ENCODE measurements around the gene PCDH12. TPM values are rescaled to one million over a fixed set of nuclear protein-coding genes. Genes with fewer than 3 reads are reported as not detected.
"Not testable (repeated sequence)": the region's sequence is repeated elsewhere in the genome, so short reads cannot be mapped to it uniquely, and the experiment has no call there.

PCDH12 gene
- polyA plus RNA-seq, 1 donor from 2014 or later = 0.29 TPM

- Mint-ChIP-seq H3K27ac (no peak overlapping the region), H3K4me1 (peaks cover 0 to 4% (median 4%) of the 10 kb centered on the region in 3 donors), H3K36me3 (peaks cover 8% of the 10 kb centered on the region), H3K27me3 (no peaks in the 10 kb centered on the region), H3K4me3 (no peak overlapping the region), H3K9me3 (no peaks in the 10 kb centered on the region)
These were observed 23.7 kb downstream of the PCDH12 start for GRCh38 chr5:141934099-141934844.

- no peak overlapping the region for H3K27ac Mint-ChIP-seq
- H3K27me3 Mint-ChIP-seq = no peaks in the 10 kb centered on the region
- H3K36me3 Mint-ChIP-seq = peaks cover 8% of the 10 kb centered on the region
- peaks cover 0 to 4% (median 4%) of the 10 kb centered on the region in 3 donors for H3K4me1 Mint-ChIP-seq
- H3K4me3 Mint-ChIP-seq = no peak overlapping the region
- H3K9me3 Mint-ChIP-seq = no peaks in the 10 kb centered on the region
These were observed 24.9 kb downstream of the PCDH12 start for GRCh38 chr5:141933151-141933550.

GRCh38 chr5:141931694-141932093, 26.3 kb downstream of the PCDH12 start:
- Mint-ChIP-seq H3K9me3 (no peaks in the 10 kb centered on the region), H3K36me3 (peaks cover 9% of the 10 kb centered on the region), H3K27ac (no peak overlapping the region), H3K4me3 (peak overlapping the region in 1 of 4 donors; percentile 56), H3K4me1 (peaks cover 4 to 8% (median 7%) of the 10 kb centered on the region in 3 donors), H3K27me3 (no peaks in the 10 kb centered on the region)

GRCh38 chr5:141929398-141930058, 28.5 kb downstream of the PCDH12 start:
- Mint-ChIP-seq H3K9me3 (no peaks in the 10 kb centered on the region), H3K27me3 (no peaks in the 10 kb centered on the region), H3K4me3 (no peak overlapping the region), H3K36me3 (peaks cover 10% of the 10 kb centered on the region), H3K27ac (peak overlapping the region in 1 of 3 donors; percentile 74), H3K4me1 (peaks cover 5 to 13% (median 12%) of the 10 kb centered on the region in 3 donors)

GRCh38 chr5:141928051-141928450, 30.0 kb downstream of the PCDH12 start:
- Mint-ChIP-seq H3K36me3 (peaks cover 10% of the 10 kb centered on the region), H3K4me1 (peaks cover 14 to 20% (median 19%) of the 10 kb centered on the region in 3 donors), H3K4me3 (peak overlapping the region in 1 of 4 donors; percentile 45), H3K9me3 (no peaks in the 10 kb centered on the region), H3K27ac (no peak overlapping the region), H3K27me3 (no peaks in the 10 kb centered on the region)

GRCh38 chr5:141926434-141926833, 31.6 kb downstream of the PCDH12 start:
- H3K4me1 Mint-ChIP-seq = peaks cover 14 to 22% (median 20%) of the 10 kb centered on the region in 3 donors
- H3K9me3 Mint-ChIP-seq = no peaks in the 10 kb centered on the region
- no peaks in the 10 kb centered on the region for H3K27me3 Mint-ChIP-seq
- peaks cover 6% of the 10 kb centered on the region for H3K36me3 Mint-ChIP-seq
- H3K27ac Mint-ChIP-seq = no peak overlapping the region
- peak overlapping the region in 1 of 4 donors; percentile 62 for H3K4me3 Mint-ChIP-seq

- Mint-ChIP-seq H3K4me1 (peaks cover 19 to 22% (median 20%) of the 10 kb centered on the region in 3 donors), H3K9me3 (no peaks in the 10 kb centered on the region)
These were observed 34.3 kb downstream of the PCDH12 start, which contains the start of gene DELE1 for GRCh38 chr5:141923448-141924313. TSS of gene DELE1 (plus strand) at chr5:141923871. CDS start at chr5:141923942, 71 bp downstream.

GRCh38 chr5:141922827-141923447, 35.1 kb downstream of the PCDH12 start:
- Mint-ChIP-seq H3K4me1 (peaks cover 20 to 22% (median 21%) of the 10 kb centered on the region in 3 donors), H3K4me3 (peak overlapping the region; percentile 90 to 98 (median 92)), H3K27ac (peak overlapping the region; percentile 94 to 99 (median 95))
- H3K27me3 Mint-ChIP-seq, H3K36me3 Mint-ChIP-seq, H3K9me3 Mint-ChIP-seq: not testable (repeated sequence)

More at GRCh38 chr5:141923448-141924313, 34.3 kb downstream of the PCDH12 start, which contains the start of gene DELE1:
- peak within 1 kb of the TSS; percentile 94 to 99 (median 95) for H3K27ac Mint-ChIP-seq
- peak within 1 kb of the TSS; percentile 90 to 98 (median 92) for H3K4me3 Mint-ChIP-seq
- peaks cover 6% of the 10 kb centered on the region for H3K36me3 Mint-ChIP-seq
- H3K27me3 Mint-ChIP-seq = no peaks in the 10 kb centered on the region

- Mint-ChIP-seq H3K4me1 (peaks cover 29 to 39% (median 32%) of the 10 kb centered on the region in 3 donors), H3K4me3 (peak overlapping the region in 1 of 4 donors; percentile 83), H3K36me3 (peaks cover 1% of the 10 kb centered on the region), H3K27me3 (peaks cover 1% of the 10 kb centered on the region), H3K27ac (peak overlapping the region in 1 of 3 donors; percentile 81), H3K9me3 (no peaks in the 10 kb centered on the region)
These were observed 37.2 kb downstream of the PCDH12 start for GRCh38 chr5:141920771-141921170.

- peaks cover 28 to 45% (median 32%) of the 10 kb centered on the region in 3 donors for H3K4me1 Mint-ChIP-seq
- peaks cover 1% of the 10 kb centered on the region for H3K27me3 Mint-ChIP-seq
- H3K27ac Mint-ChIP-seq = peak overlapping the region in 1 of 3 donors; percentile 36
- H3K36me3 Mint-ChIP-seq = peaks cover 1% of the 10 kb centered on the region
- peak overlapping the region in 1 of 4 donors; percentile 83 for H3K4me3 Mint-ChIP-seq
- no peaks in the 10 kb centered on the region for H3K9me3 Mint-ChIP-seq
These were observed 38.5 kb downstream of the PCDH12 start for GRCh38 chr5:141919218-141920119.

- peak overlapping the region in 1 of 3 donors; percentile 2 for H3K27ac Mint-ChIP-seq
These were observed 40.2 kb downstream of the PCDH12 start for GRCh38 chr5:141917760-141918159.

GRCh38 chr5:141916522-141916921, 41.5 kb downstream of the PCDH12 start:
- Mint-ChIP-seq H3K27me3 (peaks cover 7% of the 10 kb centered on the region), H3K36me3 (no peaks in the 10 kb centered on the region), H3K4me3 (peak overlapping the region in 3 of 4 donors; percentile 11 to 75 (median 70)), H3K4me1 (peaks cover 29 to 42% (median 32%) of the 10 kb centered on the region in 3 donors), H3K9me3 (no peaks in the 10 kb centered on the region), H3K27ac (peak overlapping the region in 2 of 3 donors; percentile 2 to 27)

More at GRCh38 chr5:141917760-141918159, 40.2 kb downstream of the PCDH12 start:
- peak overlapping the region in 1 of 4 donors; percentile 11 for H3K4me3 Mint-ChIP-seq
- peaks cover 1% of the 10 kb centered on the region for H3K36me3 Mint-ChIP-seq
- H3K9me3 Mint-ChIP-seq = no peaks in the 10 kb centered on the region
- H3K27me3 Mint-ChIP-seq = peaks cover 7% of the 10 kb centered on the region
- H3K4me1 Mint-ChIP-seq = peaks cover 29 to 42% (median 32%) of the 10 kb centered on the region in 3 donors

- Mint-ChIP-seq H3K27ac (peak overlapping the region in 1 of 3 donors; percentile 2), H3K4me1 (peaks cover 29 to 42% (median 32%) of the 10 kb centered on the region in 3 donors), H3K36me3 (no peaks in the 10 kb centered on the region), H3K4me3 (peak overlapping the region in 1 of 4 donors; percentile 15), H3K27me3 (peaks cover 7% of the 10 kb centered on the region), H3K9me3 (no peaks in the 10 kb centered on the region)
These were observed 42.1 kb downstream of the PCDH12 start for GRCh38 chr5:141915881-141916336.

All from IgD-negative memory B cell (primary cell).